ENCODE data around the gene HACL1.

- TF ChIP-seq CTCF (IDR thresholded peaks at IDR 0.05) (no peak), POLR2A (IDR thresholded peaks at IDR 0.05) (no peak)
These were observed 5.4 kb downstream of the HACL1 start for GRCh38 chr3:15595955-15596354.

All from right lobe of liver (tissue), 4 donors.